Measurements from ENCODE around the gene EFNA3.

EFNA3 gene

DNA sequence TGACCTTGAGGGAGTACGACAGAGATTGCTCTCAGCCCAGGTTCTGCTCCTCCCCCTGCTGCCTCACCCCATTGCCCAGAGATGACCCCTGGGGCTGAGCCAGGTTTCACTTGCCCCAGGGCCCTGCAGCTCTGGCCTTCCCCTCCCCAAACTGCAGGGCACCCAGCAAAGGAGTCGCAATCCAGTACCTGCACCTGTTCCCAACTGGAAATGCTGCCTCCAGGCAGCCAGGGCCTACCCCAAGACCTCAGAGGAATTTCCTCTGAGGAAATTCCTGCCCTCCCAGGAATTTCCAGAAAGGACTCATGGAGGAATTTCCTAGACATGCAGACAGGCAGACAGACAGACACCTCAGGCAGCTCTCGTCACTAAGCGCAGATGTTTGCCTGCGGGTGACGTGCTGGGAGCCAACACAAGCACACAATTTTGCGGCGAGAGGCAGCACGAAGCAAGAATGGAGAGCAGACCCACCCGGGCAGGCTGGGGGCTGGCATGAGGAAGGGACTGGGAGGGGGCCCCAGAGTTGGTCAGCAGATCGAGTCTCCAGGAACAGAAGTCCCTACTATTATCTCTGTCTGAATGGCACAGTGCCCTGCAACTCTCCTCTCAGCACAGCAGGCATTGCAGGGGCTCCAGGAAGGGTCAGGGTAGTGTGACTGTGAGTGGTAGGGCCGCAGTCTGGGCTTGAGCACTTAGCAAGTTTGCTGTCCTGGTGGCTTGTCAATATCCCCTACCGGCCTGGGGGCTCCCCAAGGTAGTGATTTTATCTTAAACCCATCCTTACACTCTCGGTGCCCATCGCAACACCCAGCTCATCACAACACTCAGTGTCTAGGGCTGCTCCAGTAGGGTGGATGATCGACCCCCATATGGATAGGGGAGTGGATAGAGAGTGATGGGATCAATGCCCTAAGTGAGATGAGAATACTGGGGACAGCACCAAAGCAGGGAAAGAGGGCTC lies 46.1 kb downstream of the EFNA3 start:
- H3K27ac ChIP-seq: no peak overlapping the region
- no peak for TF ChIP-seq CTCF (conservative IDR thresholded peaks at IDR 0.05)

DNA sequence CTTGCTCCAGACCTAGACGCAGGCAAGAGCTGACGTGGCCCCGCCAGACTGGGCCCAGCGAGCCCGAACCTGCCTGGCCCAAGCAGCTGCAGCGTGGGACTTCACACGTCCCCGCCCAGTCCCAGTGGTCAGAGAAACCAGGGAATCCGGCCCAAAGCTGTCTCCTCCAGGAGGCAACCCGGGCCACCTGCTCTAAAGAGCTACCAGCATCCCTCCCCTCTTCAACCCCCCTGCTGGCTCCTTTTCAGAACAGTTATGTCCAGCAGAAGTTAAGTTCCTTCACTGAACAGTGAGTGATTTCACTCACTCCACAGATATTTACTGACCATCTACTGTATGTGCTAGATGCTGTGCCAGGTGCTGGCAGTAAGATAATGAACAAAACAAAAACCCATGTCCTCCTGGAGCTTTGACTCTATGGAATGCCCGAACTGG lies 46.9 kb downstream of the EFNA3 start:
- H3K27ac ChIP-seq: peak overlapping the region; percentile 100; the same call in 1 of the 2 replicates
- no peak for TF ChIP-seq CTCF (conservative IDR thresholded peaks at IDR 0.05)

- H3K27ac ChIP-seq: peak overlapping the region; percentile 100
- TF ChIP-seq CTCF (conservative IDR thresholded peaks at IDR 0.05): no peak
Observed at GRCh38 chr1:155125946-155126555, 47.4 kb downstream of the EFNA3 start.

GRCh38 chr1:155126556-155127104 lies 48.0 kb downstream of the EFNA3 start:
- peak overlapping the region; percentile 100 for H3K27ac ChIP-seq
- TF ChIP-seq CTCF (conservative IDR thresholded peaks at IDR 0.05): no peak

GRCh38 chr1:155127105-155127966 lies 48.7 kb downstream of the EFNA3 start, which contains the start of gene EFNA1:
EFNA1 (plus strand) TSS chr1:155127876; CDS start chr1:155127978, 102 bp downstream.
- H3K27ac ChIP-seq: peak within 1 kb of the TSS; percentile 100

More at GRCh38 chr1:155127105-155127966, 48.7 kb downstream of the EFNA3 start, which contains the start of gene EFNA1:
- no peak for TF ChIP-seq CTCF (conservative IDR thresholded peaks at IDR 0.05)

Measured in VCaP (cell line).